ENCODE data around the gene NTF3.
A peak's percentile ranks its signal among the peaks of the same experiment; 100 is the strongest.

NTF3 gene

DNA sequence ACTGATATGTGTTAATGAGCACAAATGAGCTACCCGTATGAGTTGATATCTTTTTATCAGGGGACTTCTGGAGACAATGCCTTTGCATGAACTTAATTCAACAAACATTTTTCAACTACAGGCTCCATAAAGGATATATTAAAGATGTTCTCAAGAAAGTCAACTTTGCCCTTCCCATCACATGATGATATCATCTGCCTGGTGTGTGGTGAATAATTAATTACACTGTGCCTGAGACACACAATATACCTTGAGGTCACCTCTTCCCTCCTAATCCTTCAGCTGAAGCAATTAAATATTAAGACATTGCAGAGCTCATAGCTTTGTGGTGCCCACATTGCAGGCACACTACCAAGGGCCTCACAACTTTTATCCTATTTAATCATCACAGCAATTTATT lies 22.3 kb upstream of the NTF3 start:
- DNase-seq (ENCODE audit: low read depth) = no peak
- no peak overlapping the region for H3K4me3 ChIP-seq (replicated peaks; ENCODE audit: low read depth, low read length)
- TF ChIP-seq, protein P1, sequence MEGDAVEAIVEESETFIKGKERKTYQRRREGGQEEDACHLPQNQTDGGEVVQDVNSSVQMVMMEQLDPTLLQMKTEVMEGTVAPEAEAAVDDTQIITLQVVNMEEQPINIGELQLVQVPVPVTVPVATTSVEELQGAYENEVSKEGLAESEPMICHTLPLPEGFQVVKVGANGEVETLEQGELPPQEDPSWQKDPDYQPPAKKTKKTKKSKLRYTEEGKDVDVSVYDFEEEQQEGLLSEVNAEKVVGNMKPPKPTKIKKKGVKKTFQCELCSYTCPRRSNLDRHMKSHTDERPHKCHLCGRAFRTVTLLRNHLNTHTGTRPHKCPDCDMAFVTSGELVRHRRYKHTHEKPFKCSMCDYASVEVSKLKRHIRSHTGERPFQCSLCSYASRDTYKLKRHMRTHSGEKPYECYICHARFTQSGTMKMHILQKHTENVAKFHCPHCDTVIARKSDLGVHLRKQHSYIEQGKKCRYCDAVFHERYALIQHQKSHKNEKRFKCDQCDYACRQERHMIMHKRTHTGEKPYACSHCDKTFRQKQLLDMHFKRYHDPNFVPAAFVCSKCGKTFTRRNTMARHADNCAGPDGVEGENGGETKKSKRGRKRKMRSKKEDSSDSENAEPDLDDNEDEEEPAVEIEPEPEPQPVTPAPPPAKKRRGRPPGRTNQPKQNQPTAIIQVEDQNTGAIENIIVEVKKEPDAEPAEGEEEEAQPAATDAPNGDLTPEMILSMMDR (IDR thresholded peaks at IDR 0.05; ENCODE audit: low read length, missing control alignments) = no peak

DNA sequence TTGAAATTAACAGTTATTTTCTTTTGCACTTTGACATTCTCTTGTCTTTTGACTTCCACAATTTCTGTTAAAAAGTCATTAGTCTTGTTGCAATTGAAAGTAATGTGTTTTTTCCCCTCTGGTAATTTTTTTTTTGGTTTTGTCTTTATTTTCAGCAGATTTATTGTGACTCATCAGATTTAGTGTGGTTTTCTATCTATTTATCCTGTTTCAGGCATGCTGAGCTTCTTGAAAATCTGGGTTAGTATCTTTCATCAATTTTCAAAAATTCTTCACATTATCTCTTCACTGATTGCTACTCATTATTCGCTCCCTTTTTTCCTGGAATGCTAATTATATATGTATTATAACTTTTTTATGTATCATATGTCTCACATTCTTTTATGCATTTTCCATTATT lies 15.3 kb upstream of the NTF3 start:
- TF ChIP-seq, protein P1 (IDR thresholded peaks at IDR 0.05; ENCODE audit: low read length, missing control alignments) = no peak
- no peak for DNase-seq (ENCODE audit: low read depth)
- H3K4me3 ChIP-seq (replicated peaks; ENCODE audit: low read depth, low read length) = no peak overlapping the region

DNA sequence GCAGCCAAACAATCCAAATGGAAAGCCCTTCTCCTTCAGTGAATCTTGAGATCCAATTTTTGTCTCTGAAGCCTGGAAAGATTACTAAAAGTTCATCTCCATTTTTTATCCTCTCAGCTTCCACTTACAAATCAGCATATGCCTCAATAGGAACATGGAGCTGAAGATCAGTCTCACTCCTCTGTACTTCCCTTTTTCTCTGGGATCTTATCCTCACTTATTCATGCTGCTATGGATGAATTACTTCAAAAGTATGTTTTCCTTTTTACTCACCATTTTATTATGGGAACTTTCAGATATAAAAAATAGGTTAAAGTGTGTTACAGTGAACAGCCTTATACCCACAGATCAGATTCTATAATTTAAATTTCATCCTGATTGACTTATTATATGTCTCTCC lies 14.4 kb upstream of the NTF3 start:
- TF ChIP-seq, protein P1 (IDR thresholded peaks at IDR 0.05; ENCODE audit: low read length, missing control alignments) = no peak
- no peak overlapping the region for H3K4me3 ChIP-seq (replicated peaks; ENCODE audit: low read depth, low read length)
- no peak for DNase-seq (ENCODE audit: low read depth)

DNA sequence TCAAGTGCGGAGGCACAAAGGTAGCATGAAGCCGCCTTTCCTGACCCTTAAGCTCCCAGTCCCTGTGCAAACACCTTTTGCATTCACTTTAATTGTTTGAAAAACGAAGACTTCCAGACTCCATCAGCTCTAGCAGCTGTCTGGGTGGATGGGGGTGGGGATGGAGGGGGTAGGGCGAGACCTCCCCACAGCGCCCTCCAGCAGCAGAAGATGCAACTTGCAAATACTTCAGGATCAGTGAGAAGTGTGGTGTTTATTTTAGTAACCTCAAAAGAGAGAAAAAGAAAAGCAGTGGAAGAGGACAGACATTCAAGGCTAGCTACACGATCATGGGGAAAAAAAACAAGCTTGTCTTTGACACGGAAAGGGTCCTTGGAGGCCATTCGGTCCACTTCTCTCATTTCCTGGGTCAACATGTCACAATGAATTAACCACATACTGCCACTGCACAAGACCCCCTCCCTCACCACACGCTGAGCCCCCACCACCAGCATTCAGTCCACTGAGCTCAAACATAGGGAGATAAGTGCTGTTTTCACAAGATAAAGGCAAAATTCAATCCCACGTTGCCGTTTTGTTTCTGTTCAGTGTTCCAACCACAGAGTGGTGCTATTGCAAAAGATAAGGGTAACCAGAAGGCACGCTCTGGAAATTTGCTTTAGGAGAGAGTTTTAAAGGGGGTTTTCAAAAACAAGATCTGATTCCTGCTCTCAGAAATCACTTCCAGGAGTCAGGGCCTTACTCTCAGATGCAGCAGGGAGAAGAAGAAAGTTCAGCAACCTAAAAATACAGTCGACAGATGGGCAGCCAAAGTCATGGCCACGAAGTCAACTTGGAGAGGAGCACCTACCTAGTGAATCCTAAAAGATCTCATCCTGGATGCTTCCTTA lies 3.3 kb upstream of the NTF3 start:
- peak; percentile 54 for DNase-seq (ENCODE audit: low read depth)
- no peak overlapping the region for H3K4me3 ChIP-seq (replicated peaks; ENCODE audit: low read depth, low read length)
- TF ChIP-seq, protein P1 (IDR thresholded peaks at IDR 0.05; ENCODE audit: low read length, missing control alignments) = peak; percentile 55

DNA sequence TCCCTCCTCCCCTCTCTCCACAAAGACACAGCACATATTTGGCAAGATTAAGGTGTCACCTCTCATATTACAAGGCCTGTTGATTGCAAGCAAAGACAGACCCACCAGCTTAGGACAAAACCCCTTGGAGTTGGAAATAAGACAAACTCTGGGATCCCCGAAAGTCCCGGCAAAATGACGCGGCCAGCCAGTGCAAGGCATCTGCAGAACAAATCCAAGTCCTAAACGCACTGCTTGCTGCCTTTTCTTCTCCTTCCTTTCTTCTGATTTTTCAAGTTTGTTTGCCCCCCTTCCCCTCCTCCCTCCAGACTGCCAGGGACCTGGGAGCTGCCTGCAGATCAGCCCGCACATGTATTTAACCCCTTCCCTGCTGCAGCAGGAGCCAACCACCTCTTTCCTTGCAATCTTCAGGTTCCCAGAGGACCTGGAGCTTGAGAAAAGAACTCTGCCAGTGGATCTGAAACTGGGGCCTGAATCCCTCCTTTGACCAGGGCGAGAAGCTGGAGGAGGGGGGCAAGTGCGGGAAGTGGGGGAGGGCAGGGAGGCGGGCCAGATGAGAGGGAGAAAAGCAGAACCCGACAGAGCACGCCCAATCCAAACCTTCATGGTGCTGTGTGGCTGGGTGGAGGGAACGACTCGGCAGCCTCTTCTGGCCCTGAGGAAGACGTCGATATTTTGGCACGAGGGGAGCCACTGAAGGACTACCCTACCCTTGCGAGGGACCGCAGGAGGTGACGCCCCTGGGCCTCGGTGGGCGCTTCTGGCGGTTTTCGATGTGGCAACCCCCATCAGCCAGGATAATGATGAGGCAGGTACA lies 2.0 kb upstream of the NTF3 start:
- no peak for DNase-seq (ENCODE audit: low read depth)
- TF ChIP-seq, protein P1 (IDR thresholded peaks at IDR 0.05; ENCODE audit: low read length, missing control alignments) = no peak
- no peak overlapping the region for H3K4me3 ChIP-seq (replicated peaks; ENCODE audit: low read depth, low read length)

DNA sequence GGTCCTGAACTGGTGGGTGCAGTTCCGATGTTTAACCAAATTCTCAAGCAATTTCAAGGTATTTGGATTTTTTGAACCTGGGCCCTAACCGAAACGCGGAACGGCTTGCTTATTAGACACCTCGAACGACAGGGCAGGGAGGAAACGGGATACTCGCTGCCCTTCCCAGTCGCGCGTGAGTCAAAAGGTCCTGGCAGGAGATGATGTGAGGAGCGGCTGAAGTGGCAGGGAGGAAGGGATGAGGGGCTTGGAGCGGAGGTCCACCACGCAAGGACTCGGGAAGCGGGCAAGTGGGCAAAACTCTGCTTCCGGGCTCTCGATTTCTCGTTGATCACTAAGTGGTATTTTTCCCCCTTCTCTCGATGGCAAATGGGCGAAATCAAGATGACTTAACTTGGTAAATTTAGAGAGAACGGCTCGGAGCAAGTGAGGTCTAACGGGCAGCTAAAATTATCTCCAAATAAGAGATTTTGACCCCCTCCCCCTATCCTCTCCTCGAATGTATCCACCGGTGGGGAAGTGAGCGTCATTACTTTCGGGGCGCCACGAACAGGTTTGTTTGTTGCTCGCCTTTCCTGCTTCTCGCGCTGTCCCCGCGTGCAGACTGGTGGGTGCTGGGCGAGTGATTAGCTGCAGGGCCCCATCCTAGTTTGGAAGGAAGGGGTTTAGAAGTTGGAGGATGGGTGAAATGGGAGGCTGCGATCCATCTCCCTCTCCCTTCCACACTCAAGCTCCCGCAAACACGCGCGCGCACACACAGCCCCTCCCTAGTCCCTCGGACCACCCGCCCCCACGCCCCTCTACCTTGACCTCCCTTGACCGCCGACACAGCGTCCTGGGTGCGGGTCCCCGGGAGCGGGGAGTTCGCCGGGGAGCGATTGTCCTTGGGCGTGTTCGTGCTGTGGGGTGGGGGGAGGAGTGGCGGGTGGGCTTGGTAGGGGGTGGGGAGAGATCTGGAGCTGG lies 986 bp upstream of the NTF3 start:
- no peak overlapping the region for H3K4me3 ChIP-seq (replicated peaks; ENCODE audit: low read depth, low read length)
- no peak for DNase-seq (ENCODE audit: low read depth)
- TF ChIP-seq, protein P1 (IDR thresholded peaks at IDR 0.05; ENCODE audit: low read length, missing control alignments) = no peak
